ENCODE results near the gene CD300LB.

DNA sequence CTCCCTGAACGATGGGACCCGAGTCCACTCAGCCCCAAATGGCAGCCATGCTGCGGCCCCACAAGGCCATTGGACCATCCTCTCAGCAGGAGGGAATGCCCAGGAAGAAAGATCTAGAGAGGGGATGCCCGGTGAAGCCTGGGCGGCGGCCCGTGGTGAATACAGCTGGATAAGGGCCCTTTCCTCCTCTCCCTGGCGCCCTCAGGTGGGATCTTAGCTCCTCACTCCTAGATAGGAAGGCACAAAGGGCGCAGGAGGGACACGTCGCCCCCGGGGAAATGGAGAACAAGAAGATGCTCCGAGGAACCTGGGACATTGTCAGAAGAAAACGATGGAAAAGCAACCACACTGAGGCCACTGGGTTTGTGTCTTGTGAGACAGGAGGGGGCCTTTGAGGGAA is 12.1 kb upstream of the CD300LB start:
- TF ChIP-seq CTCF (IDR thresholded peaks at IDR 0.05) = no peak
- TF ChIP-seq POLR2A (IDR thresholded peaks at IDR 0.05; ENCODE audit: low read length) = no peak
- TF ChIP-seq, protein P1, sequence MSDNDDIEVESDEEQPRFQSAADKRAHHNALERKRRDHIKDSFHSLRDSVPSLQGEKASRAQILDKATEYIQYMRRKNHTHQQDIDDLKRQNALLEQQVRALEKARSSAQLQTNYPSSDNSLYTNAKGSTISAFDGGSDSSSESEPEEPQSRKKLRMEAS (IDR thresholded peaks at IDR 0.05) = no peak
- no peak for TF ChIP-seq JUNB (IDR thresholded peaks at IDR 0.05)
- TF ChIP-seq NR3C1 (IDR thresholded peaks at IDR 0.05) = no peak

Data from A549 (cell line).